ENCODE data around the gene UNC5C.

DNA sequence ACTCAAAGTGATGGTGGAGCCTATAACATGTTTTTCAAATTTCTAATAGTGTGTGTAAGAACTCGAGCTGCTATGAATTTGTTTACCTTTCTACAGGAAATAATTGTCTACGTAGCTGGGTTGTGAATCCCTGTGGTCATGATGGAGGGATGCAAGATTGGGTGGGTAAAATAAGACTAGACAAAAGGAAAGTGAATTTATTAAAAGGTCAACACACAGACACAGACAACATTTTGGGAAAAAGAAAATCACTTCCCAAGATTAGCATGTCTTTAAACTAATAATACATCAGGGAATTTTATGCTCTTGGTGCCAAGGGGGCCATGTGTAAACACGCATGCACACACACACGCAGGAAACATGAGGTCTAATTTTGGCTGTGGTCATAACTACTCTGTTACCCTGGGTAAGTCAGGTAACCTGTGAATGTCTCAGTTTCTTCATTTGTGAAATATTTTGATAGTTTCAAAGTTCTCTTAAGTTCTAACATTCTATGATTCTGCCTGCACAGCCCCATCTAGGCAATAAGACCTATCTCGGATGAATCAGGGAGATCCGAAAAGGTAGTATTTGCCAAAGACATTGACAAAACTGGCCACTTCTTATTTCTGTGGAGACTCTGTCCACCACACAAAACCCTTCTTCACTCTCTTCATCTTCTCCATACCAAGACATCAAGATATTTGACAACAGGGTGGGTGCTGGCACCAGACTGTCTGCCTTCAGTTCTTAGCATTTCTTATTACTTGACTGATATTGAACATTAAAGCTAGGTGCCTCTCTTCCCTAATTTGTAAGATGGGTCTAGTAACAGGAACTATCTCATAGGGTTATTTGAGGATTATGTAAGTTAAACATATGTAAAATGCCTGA lies 1.6 kb upstream of the UNC5C start:
- no peak for TF ChIP-seq CTCF (conservative IDR thresholded peaks at IDR 0.05; ENCODE audit: low read length)
- TF ChIP-seq EZH2phosphoT487 (IDR thresholded peaks at IDR 0.05; ENCODE audit: borderline replicate concordance, low read depth, low read length): no peak
